ENCODE results near the gene TGFB1I1. TPM values are rescaled to one million over a fixed set of nuclear protein-coding genes. Genes with fewer than 3 reads are reported as not detected.
"Not testable (repeated sequence)": the region's sequence is repeated elsewhere in the genome, so short reads cannot be mapped to it uniquely, and the experiment has no call there.

Gene TGFB1I1
- polyA plus RNA-seq, 2 of the 4 experiments (the other 2 are of a cell fraction) = 8.3 to 75.1 TPM

DNA sequence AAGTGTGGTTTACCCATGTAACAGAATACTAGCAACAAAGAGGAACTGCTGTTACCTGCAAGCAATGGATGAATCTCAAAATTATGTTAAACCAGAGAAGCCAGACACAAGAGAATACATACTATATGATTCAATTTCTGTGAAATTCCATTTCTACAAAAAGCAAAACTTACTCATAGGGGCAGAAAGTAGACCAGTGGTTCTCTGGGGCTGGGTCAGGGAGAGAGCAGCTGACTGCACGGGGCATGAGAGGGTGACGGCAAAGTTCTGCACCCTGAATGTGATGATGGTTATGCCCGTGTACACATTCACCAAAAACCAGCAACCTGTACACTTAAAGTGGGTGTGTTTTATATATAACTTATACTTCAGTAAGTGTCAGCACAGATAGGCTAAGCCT, 32.4 kb upstream of the TGFB1I1 start:
- DNase-seq (ENCODE audit: low read depth in 1 of 2, low spot score in 1 of 2) = no peak
- Histone ChIP-seq H3K4me1 (no peaks in the 10 kb centered on the region), H3K27ac (no peak overlapping the region), H3K4me3 (no peak overlapping the region), H3K4me2 (no peak overlapping the region), H3K9me3 (no peaks in the 10 kb centered on the region)
- no peak for FAIRE-seq
- ChIA-PET POLR2A (interaction anchor here (1.7 kb wide), 1 partner anchor 20 kb away, joined by 7 read pairs; the partner anchor contains the start of gene ARMC5), CTCF (interaction anchor here (2.3 kb wide), 1 partner anchor 12 kb away, joined by 7 read pairs; no protein-coding TSS in a partner anchor)
- 83% methylated on average over 3 of the region's 3 CpGs for WGBS (ENCODE audit: missing lambda C conversion rate)
- no peak for ATAC-seq
- no peak for TF ChIP-seq HDAC2 (IDR thresholded peaks at IDR 0.05)

DNA sequence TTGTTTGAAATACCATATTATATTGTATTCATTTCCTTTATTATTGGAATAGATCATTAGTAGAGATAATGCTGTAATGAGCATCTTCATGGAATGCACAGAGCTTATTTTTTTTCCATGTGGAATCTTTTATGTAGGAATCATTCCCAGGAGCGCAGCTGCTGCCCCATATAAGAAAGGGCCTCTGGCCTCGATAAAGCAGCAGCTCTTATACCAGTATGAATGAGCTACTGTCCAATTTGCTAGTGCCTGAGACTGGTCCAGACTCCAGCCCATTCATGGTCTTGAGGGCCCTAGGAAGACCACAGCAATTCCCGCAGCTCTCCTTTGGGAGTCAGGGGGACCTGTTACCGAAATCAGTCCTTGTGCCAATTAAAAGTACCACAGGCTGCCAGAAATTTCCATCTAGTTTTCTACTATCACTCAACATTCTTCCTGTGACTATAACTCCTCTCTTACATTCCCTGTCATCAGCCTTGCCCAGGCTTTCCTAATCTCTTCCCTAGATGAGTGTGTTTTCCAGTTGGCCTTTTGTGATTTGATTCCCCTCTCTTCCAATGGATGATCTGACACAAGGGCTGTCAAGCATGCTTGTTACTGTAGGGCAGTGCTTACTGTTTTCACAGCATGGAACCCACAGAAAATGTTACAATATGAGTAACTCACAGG, 31.3 kb upstream of the TGFB1I1 start:
- Histone ChIP-seq H3K4me3 (no peak overlapping the region), H3K27ac (no peak overlapping the region), H3K9me3 (no peaks in the 10 kb centered on the region), H3K4me1 (no peaks in the 10 kb centered on the region), H3K4me2 (no peak overlapping the region)
- WGBS (ENCODE audit: missing lambda C conversion rate) = 84% methylated on average over 4 of the region's 4 CpGs
- no peak for ATAC-seq
- FAIRE-seq = no peak
- ChIA-PET CTCF (interaction anchor here (0.6 to 5.5 kb wide), 6 partner anchors 10 to 396 kb away, joined by 3 to 52 read pairs (median 6); partner anchors contain the start of gene ARMC5), POLR2A (interaction anchor here (1.7 kb wide), 1 partner anchor 19 kb away, joined by 7 read pairs; the partner anchor contains the start of gene ARMC5)
- no peak for DNase-seq (ENCODE audit: low read depth in 1 of 2, low spot score in 1 of 2)
- TF ChIP-seq FOSB (CRISPR knock-in tag; IDR thresholded peaks at IDR 0.05) = no peak
- no peak for TF ChIP-seq MAFK (IDR thresholded peaks at IDR 0.05; ENCODE audit: partially characterized antibody)
- TF ChIP-seq, protein P1, sequence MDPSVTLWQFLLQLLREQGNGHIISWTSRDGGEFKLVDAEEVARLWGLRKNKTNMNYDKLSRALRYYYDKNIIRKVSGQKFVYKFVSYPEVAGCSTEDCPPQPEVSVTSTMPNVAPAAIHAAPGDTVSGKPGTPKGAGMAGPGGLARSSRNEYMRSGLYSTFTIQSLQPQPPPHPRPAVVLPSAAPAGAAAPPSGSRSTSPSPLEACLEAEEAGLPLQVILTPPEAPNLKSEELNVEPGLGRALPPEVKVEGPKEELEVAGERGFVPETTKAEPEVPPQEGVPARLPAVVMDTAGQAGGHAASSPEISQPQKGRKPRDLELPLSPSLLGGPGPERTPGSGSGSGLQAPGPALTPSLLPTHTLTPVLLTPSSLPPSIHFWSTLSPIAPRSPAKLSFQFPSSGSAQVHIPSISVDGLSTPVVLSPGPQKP (IDR thresholded peaks at IDR 0.05; ENCODE audit: low read depth, low read length) = no peak
- TF ChIP-seq SREBF2 (IDR thresholded peaks at IDR 0.05) = no peak
- no peak for TF ChIP-seq POLR2AphosphoS2 (conservative IDR thresholded peaks at IDR 0.05; ENCODE audit: low read length)
- TF ChIP-seq, protein P2, sequence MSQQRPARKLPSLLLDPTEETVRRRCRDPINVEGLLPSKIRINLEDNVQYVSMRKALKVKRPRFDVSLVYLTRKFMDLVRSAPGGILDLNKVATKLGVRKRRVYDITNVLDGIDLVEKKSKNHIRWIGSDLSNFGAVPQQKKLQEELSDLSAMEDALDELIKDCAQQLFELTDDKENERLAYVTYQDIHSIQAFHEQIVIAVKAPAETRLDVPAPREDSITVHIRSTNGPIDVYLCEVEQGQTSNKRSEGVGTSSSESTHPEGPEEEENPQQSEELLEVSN (IDR thresholded peaks at IDR 0.05; ENCODE audit: borderline replicate concordance, low read depth) = no peak

DNA sequence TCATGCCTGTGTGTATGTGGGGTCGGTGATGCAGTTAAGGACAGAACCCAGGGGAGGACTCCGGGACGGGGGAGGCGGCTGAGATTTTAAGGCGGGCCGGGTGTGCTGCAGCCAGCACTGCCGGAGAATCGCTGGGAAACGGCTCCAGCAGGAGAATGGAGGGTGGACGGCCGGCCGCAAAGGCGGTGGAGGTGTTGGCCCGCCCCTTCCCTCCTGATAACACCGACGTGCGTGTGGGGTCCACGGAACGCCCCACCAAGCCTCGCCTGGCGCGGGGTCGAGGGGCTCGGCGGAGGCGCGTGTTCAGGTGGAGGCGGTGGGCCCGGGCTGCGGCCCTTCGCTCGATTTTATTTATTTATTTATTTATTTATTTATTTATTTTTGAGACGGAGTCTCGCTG, 30.0 kb upstream of the TGFB1I1 start:
- WGBS (ENCODE audit: missing lambda C conversion rate) = 91% methylated on average over 34 of the region's 34 CpGs
- Histone ChIP-seq H3K9me3 (no peaks in the 10 kb centered on the region), H3K27ac (peak overlapping the region; percentile 85 to 90; a peak in 5 of 6 replicates), H3K4me1 (no peaks in the 10 kb centered on the region), H3K4me3 (peak overlapping the region; percentile 58), H3K4me2 (peak overlapping the region; percentile 61)
- TF ChIP-seq MYC (IDR thresholded peaks at IDR 0.05; ENCODE audit: borderline replicate concordance, low read length) = no peak
- no peak for TF ChIP-seq CHD4 (IDR thresholded peaks at IDR 0.05; ENCODE audit: borderline replicate concordance)
- TF ChIP-seq GATA3 (IDR thresholded peaks at IDR 0.05; ENCODE audit: borderline replicate concordance) = no peak
- no peak for TF ChIP-seq RFX5 (IDR thresholded peaks at IDR 0.05)
- TF ChIP-seq RARB (CRISPR knock-in tag; IDR thresholded peaks at IDR 0.05) = no peak
- no peak for TF ChIP-seq CBX8 (IDR thresholded peaks at IDR 0.05)
- TF ChIP-seq RNF2 (IDR thresholded peaks at IDR 0.05; ENCODE audit: borderline replicate concordance, low read depth) = no peak
- TF ChIP-seq FOSL2 (IDR thresholded peaks at IDR 0.05) = no peak
- no peak for TF ChIP-seq FOSL2 (CRISPR knock-in tag; IDR thresholded peaks at IDR 0.05)
- no peak for TF ChIP-seq HDAC2 (IDR thresholded peaks at IDR 0.05)
- TF ChIP-seq, protein P3, sequence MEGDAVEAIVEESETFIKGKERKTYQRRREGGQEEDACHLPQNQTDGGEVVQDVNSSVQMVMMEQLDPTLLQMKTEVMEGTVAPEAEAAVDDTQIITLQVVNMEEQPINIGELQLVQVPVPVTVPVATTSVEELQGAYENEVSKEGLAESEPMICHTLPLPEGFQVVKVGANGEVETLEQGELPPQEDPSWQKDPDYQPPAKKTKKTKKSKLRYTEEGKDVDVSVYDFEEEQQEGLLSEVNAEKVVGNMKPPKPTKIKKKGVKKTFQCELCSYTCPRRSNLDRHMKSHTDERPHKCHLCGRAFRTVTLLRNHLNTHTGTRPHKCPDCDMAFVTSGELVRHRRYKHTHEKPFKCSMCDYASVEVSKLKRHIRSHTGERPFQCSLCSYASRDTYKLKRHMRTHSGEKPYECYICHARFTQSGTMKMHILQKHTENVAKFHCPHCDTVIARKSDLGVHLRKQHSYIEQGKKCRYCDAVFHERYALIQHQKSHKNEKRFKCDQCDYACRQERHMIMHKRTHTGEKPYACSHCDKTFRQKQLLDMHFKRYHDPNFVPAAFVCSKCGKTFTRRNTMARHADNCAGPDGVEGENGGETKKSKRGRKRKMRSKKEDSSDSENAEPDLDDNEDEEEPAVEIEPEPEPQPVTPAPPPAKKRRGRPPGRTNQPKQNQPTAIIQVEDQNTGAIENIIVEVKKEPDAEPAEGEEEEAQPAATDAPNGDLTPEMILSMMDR (IDR thresholded peaks at IDR 0.05) = no peak
- no peak for TF ChIP-seq HOXA7 (CRISPR knock-in tag; IDR thresholded peaks at IDR 0.05)
- no peak for TF ChIP-seq HOXB13 (CRISPR knock-in tag; IDR thresholded peaks at IDR 0.05; ENCODE audit: low read depth)
- TF ChIP-seq, protein P4, sequence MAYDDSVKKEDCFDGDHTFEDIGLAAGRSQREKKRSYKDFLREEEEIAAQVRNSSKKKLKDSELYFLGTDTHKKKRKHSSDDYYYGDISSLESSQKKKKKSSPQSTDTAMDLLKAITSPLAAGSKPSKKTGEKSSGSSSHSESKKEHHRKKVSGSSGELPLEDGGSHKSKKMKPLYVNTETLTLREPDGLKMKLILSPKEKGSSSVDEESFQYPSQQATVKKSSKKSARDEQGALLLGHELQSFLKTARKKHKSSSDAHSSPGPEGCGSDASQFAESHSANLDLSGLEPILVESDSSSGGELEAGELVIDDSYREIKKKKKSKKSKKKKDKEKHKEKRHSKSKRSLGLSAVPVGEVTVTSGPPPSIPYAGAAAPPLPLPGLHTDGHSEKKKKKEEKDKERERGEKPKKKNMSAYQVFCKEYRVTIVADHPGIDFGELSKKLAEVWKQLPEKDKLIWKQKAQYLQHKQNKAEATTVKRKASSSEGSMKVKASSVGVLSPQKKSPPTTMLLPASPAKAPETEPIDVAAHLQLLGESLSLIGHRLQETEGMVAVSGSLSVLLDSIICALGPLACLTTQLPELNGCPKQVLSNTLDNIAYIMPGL (CRISPR knock-in tag; IDR thresholded peaks at IDR 0.05; ENCODE audit: borderline replicate concordance) = no peak
- FAIRE-seq (no peak), ATAC-seq (no peak), DNase-seq (ENCODE audit: low read depth in 1 of 2, low spot score in 1 of 2) (no peak)
- ChIA-PET POLR2A (interaction anchor here (1.2 to 1.8 kb wide), 4 partner anchors 17 to 485 kb away, joined by 4 to 12 read pairs (median 6); partner anchors contain the start of genes ARMC5, KAT8, SETD1A and ZNF646), CTCF (interaction anchor here (0.6 to 5.5 kb wide), 31 partner anchors 8 to 1610 kb away, joined by 3 to 52 read pairs (median 4); partner anchors contain the start of genes ARMC5, HSD3B7 and PYCARD)

DNA sequence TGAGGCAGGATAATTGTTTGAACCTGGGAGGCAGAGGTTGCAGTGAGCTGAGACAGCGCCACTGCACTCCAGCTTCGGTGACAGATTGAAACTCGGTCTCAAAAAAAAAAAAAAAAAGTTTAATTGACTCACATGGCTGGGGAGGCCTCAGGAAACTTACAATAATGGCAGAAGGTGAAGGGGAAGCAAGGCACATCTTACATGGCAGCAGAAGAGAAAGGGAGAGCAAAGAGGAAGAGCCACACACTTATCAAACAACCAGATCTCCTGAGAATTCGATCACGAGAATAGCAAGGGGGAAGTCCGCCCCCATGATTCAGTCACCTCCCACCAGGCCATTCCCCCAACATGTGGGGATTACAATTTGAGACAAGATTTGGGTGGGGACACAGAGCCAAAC, 26.0 kb upstream of the TGFB1I1 start:
- H3K4me1 ChIP-seq; H3K4me2 ChIP-seq; H3K4me3 ChIP-seq; ATAC-seq; FAIRE-seq; H3K9me3 ChIP-seq; DNase-seq (ENCODE audit: low read depth in 1 of 2, low spot score in 1 of 2); H3K27ac ChIP-seq: not testable (repeated sequence)
- ChIA-PET POLR2A (interaction anchor here (0.7 kb wide), 2 partner anchors 304 to 460 kb away, joined by 3 to 4 read pairs; no protein-coding TSS in a partner anchor), CTCF (interaction anchor here (5.5 kb wide), 1 partner anchor 12 kb away, joined by 52 read pairs; the partner anchor contains the start of gene ARMC5)
- WGBS (ENCODE audit: missing lambda C conversion rate) = 83% methylated on average over 6 of the region's 6 CpGs

Data from A549 (cell line).